Mesothelial cell of epicardium (in vitro differentiated cells): Measurements from ENCODE around the gene TOP1. TPM values are rescaled to one million over a fixed set of nuclear protein-coding genes. Genes with fewer than 3 reads are reported as not detected.

Source experiments
- DNase-seq, 2 experiments: peaks; one replicate each; pipeline ENCODE4 v3.0.0; 2021; ENCODE audit warnings: low spot score in 2 of 2; ENCODE audit not compliant: unreplicated experiment in 2 of 2
- H3K27ac Mint-ChIP-seq: 2 replicates; pipeline ENCODE4 v1.8.0; 2021; ENCODE audit warnings: mixed read lengths
- H3K27me3 Mint-ChIP-seq: 2 replicates; pipeline ENCODE4 v1.8.0; 2021; ENCODE audit warnings: low read depth, mixed read lengths
- H3K36me3 Mint-ChIP-seq: 2 replicates; pipeline ENCODE4 v1.8.0; 2021; ENCODE audit warnings: mixed read lengths
- H3K4me1 Mint-ChIP-seq: 2 replicates; pipeline ENCODE4 v1.8.0; 2021; ENCODE audit warnings: mixed read lengths
- H3K4me3 Mint-ChIP-seq: 2 replicates; pipeline ENCODE4 v1.8.0; 2021; ENCODE audit warnings: mild to moderate bottlenecking, moderate library complexity, mixed read lengths
- H3K9me3 Mint-ChIP-seq: 2 replicates; pipeline ENCODE4 v1.8.0; 2021; ENCODE audit warnings: mixed read lengths
- total RNA-seq: library from RNA; stranded (reverse); gene quantifications from 3 replicates; pipeline ENCODE4 v1.2.1, GENCODE V29; 2021
- TF ChIP-seq, protein P1 (sequence below): fragments of 200-600 bp; sonication (generic); IDR thresholded peaks from one replicate; pipeline ENCODE4 v1.5.0; 2021; ENCODE audit warnings: antibody characterized with exemption; ENCODE audit not compliant: unreplicated experiment

Gene TOP1
- total RNA-seq, 1 donor from 2014 or later, result 76.7 TPM

GRCh38 chr20:41054847-41055230 is 26.2 kb downstream of the TOP1 start:
- H3K4me3 Mint-ChIP-seq, result no peak overlapping the region
- no peak for DNase-seq
- peak overlapping the region; percentile 57 for H3K27ac Mint-ChIP-seq
- H3K36me3 Mint-ChIP-seq, result peaks cover 2% of the 10 kb centered on the region
- TF ChIP-seq, protein P1, sequence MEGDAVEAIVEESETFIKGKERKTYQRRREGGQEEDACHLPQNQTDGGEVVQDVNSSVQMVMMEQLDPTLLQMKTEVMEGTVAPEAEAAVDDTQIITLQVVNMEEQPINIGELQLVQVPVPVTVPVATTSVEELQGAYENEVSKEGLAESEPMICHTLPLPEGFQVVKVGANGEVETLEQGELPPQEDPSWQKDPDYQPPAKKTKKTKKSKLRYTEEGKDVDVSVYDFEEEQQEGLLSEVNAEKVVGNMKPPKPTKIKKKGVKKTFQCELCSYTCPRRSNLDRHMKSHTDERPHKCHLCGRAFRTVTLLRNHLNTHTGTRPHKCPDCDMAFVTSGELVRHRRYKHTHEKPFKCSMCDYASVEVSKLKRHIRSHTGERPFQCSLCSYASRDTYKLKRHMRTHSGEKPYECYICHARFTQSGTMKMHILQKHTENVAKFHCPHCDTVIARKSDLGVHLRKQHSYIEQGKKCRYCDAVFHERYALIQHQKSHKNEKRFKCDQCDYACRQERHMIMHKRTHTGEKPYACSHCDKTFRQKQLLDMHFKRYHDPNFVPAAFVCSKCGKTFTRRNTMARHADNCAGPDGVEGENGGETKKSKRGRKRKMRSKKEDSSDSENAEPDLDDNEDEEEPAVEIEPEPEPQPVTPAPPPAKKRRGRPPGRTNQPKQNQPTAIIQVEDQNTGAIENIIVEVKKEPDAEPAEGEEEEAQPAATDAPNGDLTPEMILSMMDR, result no peak
- peaks cover 4% of the 10 kb centered on the region for H3K9me3 Mint-ChIP-seq
- H3K4me1 Mint-ChIP-seq, result peaks cover 63% of the 10 kb centered on the region
- H3K27me3 Mint-ChIP-seq, result no peaks in the 10 kb centered on the region

DNA sequence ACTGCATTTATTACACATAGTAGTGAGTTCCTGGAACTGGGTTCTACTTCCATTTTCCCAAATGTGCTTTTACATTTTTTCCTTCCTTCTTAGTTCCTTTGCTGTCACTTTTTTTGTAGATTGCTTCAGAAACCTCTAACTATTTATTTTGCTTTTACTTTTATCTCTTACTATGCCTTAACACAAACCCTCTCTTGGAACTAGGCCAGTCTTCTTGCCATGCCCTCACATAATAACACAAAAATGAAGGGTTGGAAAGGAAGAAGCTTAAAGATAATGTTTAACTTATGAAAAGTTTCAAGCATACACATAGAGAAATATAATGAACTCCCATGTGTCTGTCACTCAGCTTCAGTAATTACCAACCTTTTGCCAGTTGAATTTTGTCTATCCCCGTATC is 27.1 kb downstream of the TOP1 start:
- H3K4me3 Mint-ChIP-seq, result no peak overlapping the region
- DNase-seq, result no peak
- H3K27ac Mint-ChIP-seq, result peak overlapping the region; percentile 57
- TF ChIP-seq, protein P1, result no peak
- peaks cover 2% of the 10 kb centered on the region for H3K36me3 Mint-ChIP-seq
- H3K27me3 Mint-ChIP-seq, result no peaks in the 10 kb centered on the region
- H3K4me1 Mint-ChIP-seq, result peaks cover 54% of the 10 kb centered on the region
- peaks cover 4% of the 10 kb centered on the region for H3K9me3 Mint-ChIP-seq

DNA sequence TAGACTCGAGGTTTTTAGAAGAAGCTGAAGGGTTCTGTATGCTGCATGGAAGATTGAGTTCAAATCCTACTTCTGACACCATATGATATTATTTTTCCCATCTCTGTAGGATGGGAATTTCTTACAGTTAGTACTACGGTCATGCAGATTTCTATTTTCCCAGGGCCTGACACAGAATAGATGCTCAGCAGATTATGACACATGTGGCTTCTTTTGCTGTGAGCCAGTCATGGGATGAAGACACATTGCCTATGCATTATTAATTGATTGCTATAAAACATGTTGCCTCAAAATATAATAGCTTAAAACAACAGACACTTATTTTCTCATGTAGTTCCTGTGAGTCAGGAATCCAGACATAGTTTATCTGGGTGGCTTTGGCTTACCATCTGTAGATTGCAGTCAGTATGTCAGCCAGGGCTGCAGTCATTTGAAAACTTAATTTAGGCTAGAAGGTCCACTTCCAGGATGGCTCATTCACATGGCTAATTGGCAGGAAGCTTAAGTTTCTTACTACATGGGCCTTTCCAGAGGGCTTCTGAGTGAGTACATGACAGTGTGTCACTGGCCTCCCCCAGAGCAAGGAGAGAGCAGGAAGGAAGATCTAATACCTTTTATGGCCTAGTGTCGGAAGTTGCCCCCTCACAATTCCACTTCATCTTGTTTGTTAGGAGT is 29.5 kb downstream of the TOP1 start:
- Mint-ChIP-seq H3K9me3 (peaks cover 7% of the 10 kb centered on the region), H3K27ac (peak overlapping the region; percentile 47), H3K27me3 (no peaks in the 10 kb centered on the region), H3K4me1 (peaks cover 33% of the 10 kb centered on the region), H3K4me3 (no peak overlapping the region), H3K36me3 (peaks cover 19% of the 10 kb centered on the region)
- DNase-seq, result no peak
- TF ChIP-seq, protein P1, result no peak

GRCh38 chr20:41058674-41059635 is 30.3 kb downstream of the TOP1 start:
- peaks cover 8% of the 10 kb centered on the region for H3K9me3 Mint-ChIP-seq
- no peak for DNase-seq
- TF ChIP-seq, protein P1, result no peak
- H3K4me1 Mint-ChIP-seq, result peaks cover 31% of the 10 kb centered on the region
- peak overlapping the region; percentile 7 for H3K27ac Mint-ChIP-seq
- H3K4me3 Mint-ChIP-seq, result no peak overlapping the region
- H3K36me3 Mint-ChIP-seq, result peaks cover 27% of the 10 kb centered on the region
- H3K27me3 Mint-ChIP-seq, result no peaks in the 10 kb centered on the region

- TF ChIP-seq, protein P1, result no peak
- no peak for DNase-seq
- Mint-ChIP-seq H3K27ac (no peak overlapping the region), H3K4me3 (no peak overlapping the region), H3K36me3 (peaks cover 36% of the 10 kb centered on the region), H3K4me1 (peaks cover 13% of the 10 kb centered on the region), H3K9me3 (peaks cover 8% of the 10 kb centered on the region), H3K27me3 (no peaks in the 10 kb centered on the region)
Measured at GRCh38 chr20:41061155-41061554, 32.5 kb downstream of the TOP1 start.
